RWPE2 (cell line): Measurements from ENCODE around the gene TH.

Source experiments
- ATAC-seq: fragments of 200-7000 bp; cut with Tn5 transposase; 3 replicates; pipeline ENCODE4 v1.9.1; 2021; ENCODE audit warnings: low read depth
- DNase-seq: peaks from one replicate; pipeline ENCODE4 v3.0.0-alpha.2; 2020; ENCODE audit warnings: low spot score
- H3K27ac ChIP-seq: fragments of 450-650 bp; 2 replicates; pipeline ENCODE4 v1.5.1; 2017; ENCODE audit warnings: mild to moderate bottlenecking; ENCODE audit not compliant: poor library complexity, severe bottlenecking
- H3K27me3 ChIP-seq: fragments of 250-450 bp; sonication (Bioruptor Pico); 2 replicates; pipeline ENCODE4 v1.5.1; 2021; ENCODE audit warnings: mild to moderate bottlenecking, moderate library complexity; ENCODE audit not compliant: insufficient read depth, poor library complexity, severe bottlenecking
- H3K36me3 ChIP-seq: fragments of 250-450 bp; sonication (Bioruptor Pico); 2 replicates; pipeline ENCODE4 v1.5.1; 2020; ENCODE audit warnings: low read depth, mild to moderate bottlenecking, moderate library complexity
- H3K4me1 ChIP-seq: fragments of 250-450 bp; sonication (Bioruptor Pico); 2 replicates; pipeline ENCODE4 v1.5.1; 2021; ENCODE audit warnings: mild to moderate bottlenecking, moderate library complexity; ENCODE audit not compliant: insufficient read depth, poor library complexity, severe bottlenecking
- H3K4me3 ChIP-seq: fragments of 250-450 bp; sonication (Bioruptor Pico); 2 replicates; pipeline ENCODE4 v1.5.1; 2021; ENCODE audit warnings: mild to moderate bottlenecking, moderate library complexity; ENCODE audit not compliant: severe bottlenecking
- H3K9me3 ChIP-seq: fragments of 250-450 bp; sonication (Bioruptor Pico); 2 replicates; pipeline ENCODE4 v1.5.1; 2021; ENCODE audit warnings: mild to moderate bottlenecking, moderate library complexity; ENCODE audit not compliant: severe bottlenecking
- CTCF ChIP-seq: fragments of 450-650 bp; IDR thresholded peaks from one replicate; pipeline ENCODE4 v1.5.1; 2017; ENCODE audit warnings: mild to moderate bottlenecking, moderate library complexity; ENCODE audit not compliant: poor library complexity, severe bottlenecking

TH gene

GRCh38 chr11:2214527-2215229, 43.1 kb upstream of the TH start:
- no peak for TF ChIP-seq CTCF
- H3K4me1 ChIP-seq, result no peaks in the 10 kb centered on the region
- H3K36me3 ChIP-seq, result no peaks in the 10 kb centered on the region
- no peak overlapping the region for H3K27ac ChIP-seq
- ATAC-seq (no peak), DNase-seq (no peak)
- H3K4me3 ChIP-seq, result no peak overlapping the region
- no peaks in the 10 kb centered on the region for H3K27me3 ChIP-seq
- no peaks in the 10 kb centered on the region for H3K9me3 ChIP-seq

- TF ChIP-seq CTCF, result no peak
- Histone ChIP-seq H3K9me3 (no peaks in the 10 kb centered on the region), H3K4me1 (no peaks in the 10 kb centered on the region), H3K27ac (no peak overlapping the region), H3K36me3 (no peaks in the 10 kb centered on the region), H3K27me3 (no peaks in the 10 kb centered on the region), H3K4me3 (no peak overlapping the region)
- ATAC-seq, result no peak
- no peak for DNase-seq
These were observed 42.4 kb upstream of the TH start for GRCh38 chr11:2213890-2214526.

- H3K27me3 ChIP-seq, result no peaks in the 10 kb centered on the region
- no peak for DNase-seq
These were observed 41.8 kb upstream of the TH start for GRCh38 chr11:2213384-2213842.

GRCh38 chr11:2212411-2213251, 41.0 kb upstream of the TH start:
- H3K36me3 ChIP-seq, result no peaks in the 10 kb centered on the region
- no peaks in the 10 kb centered on the region for H3K9me3 ChIP-seq
- TF ChIP-seq CTCF, result no peak
- peak; percentile 44 for DNase-seq
- H3K4me3 ChIP-seq, result no peak overlapping the region
- H3K27me3 ChIP-seq, result no peaks in the 10 kb centered on the region
- no peaks in the 10 kb centered on the region for H3K4me1 ChIP-seq
- no peak for ATAC-seq
- H3K27ac ChIP-seq, result no peak overlapping the region

More at GRCh38 chr11:2213384-2213842, 41.8 kb upstream of the TH start:
- Histone ChIP-seq H3K27ac (no peak overlapping the region), H3K36me3 (no peaks in the 10 kb centered on the region), H3K4me3 (no peak overlapping the region), H3K4me1 (no peaks in the 10 kb centered on the region), H3K9me3 (no peaks in the 10 kb centered on the region)
- no peak for ATAC-seq
- TF ChIP-seq CTCF, result no peak
